Measurements from ENCODE around the gene RBM38.
A peak's percentile ranks its signal among the peaks of the same experiment; 100 is the strongest.

RBM38 gene

DNA sequence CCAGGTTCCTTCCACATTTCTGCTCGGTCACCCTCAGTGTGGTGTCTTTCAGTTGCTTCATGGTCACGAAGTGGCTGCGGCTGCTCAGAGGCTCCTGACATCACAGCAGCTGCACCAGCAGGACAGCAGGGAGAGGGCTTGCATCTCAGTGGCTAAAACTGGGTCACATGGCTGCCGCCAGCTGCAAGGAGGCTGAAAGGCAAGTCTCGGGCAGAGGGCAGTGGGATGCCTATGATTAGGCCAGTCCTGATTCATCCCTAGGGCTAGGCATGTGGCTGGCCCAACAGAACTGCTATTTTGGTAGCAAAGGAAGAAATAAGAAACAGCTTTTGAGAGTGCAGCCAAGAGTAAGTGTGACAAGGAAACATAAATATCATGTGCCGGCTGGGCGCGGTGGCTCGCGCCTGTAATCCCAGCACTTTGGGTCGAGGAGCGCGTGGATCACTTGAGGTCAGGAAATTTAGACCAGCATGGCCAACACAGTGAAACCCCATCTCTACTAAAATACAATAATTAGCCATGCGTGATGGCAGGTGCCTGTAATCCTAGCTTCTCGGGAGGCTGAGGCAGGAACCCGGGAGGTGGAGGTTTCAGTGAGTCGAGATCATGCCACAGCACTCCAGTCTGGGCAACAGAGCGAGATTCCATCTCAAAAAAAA lies 46.6 kb downstream of the RBM38 start:
- no peak for DNase-seq (ENCODE audit: low read depth)

DNA sequence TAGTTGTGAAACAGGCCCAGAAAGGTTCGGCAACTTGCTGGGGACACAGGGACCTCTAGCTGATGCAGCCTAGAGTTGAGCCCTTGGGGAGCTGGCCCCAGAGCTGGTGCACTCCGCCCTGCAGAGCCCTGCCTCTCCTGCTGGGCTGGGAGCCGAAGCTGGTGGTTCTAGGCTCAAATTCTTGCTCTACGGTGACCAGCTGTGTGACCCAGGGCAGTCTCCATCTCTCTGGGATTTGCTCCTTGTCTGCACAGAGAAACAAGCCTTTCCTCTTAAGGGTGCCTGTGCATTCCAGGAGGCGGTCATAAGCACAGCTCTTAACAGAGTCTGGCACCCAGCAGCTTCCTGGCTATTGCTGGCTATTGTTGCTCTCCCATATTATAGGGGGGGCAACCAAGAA lies 47.4 kb downstream of the RBM38 start:
- DNase-seq (ENCODE audit: low read depth), result no peak

DNA sequence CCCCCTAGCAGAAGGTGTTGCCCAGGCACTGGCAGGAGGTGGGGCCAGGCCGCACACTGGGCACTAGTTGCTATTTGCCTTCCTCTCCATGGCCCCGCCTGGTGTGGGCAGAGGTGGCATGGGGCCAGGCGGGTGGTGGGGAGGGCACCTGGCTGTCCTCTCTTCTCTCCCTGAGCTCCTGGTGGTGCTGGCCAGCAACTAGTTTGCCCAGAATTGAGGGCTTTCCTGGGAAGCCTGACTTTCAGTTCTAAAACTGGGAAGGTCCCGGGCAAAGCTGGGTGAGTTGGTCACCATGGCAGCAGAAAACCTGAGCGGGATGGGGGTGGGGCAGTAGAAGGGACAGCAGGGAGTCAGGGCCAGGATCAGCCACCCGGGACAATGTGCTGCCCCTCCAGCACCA lies 48.2 kb downstream of the RBM38 start:
- no peak for DNase-seq (ENCODE audit: low read depth)

GRCh38 chr20:57439993-57440392 lies 48.8 kb downstream of the RBM38 start:
- DNase-seq (ENCODE audit: low read depth), result no peak

DNA sequence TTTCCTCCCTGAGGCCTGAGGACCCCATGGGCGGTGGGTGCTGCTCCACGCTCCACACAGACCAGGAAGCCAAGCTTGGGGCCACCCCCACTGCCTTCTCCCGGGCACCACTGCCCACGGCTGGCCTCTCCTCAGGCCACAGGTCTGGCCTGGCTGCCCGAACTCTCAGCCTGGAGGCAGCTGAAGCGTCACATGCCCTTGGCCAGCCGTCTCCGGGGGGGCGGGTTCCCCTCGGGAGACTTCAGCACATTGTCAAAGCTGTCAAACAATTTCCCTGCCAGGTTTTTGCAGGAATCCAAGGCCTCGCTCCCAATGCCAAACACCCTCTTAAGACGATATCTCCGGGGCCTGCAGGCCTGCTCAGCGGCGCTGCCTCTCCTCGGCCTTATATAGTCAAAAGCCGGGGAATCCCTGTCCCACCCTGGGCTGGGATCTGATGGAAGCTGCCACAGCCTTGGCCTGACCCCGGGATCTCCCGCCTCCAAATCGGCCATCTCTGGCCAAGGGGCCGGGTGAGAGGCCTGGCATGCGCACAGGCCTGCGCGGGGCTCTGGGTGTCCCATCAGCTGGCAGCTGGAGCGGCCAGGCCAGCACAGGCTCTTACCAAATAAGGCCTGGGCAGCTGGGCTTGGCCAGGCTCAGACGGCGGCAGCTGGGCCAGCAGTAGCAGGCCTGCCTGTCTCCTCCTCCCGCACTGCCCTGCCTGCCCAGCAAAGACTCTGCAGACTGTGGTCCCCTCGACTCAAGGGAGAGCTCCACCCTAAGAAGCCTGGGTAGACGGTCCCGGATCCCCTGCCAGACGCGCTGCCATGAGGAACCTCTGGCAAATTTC lies 49.7 kb downstream of the RBM38 start:
- peak; percentile 10 for DNase-seq (ENCODE audit: low read depth)

DNA sequence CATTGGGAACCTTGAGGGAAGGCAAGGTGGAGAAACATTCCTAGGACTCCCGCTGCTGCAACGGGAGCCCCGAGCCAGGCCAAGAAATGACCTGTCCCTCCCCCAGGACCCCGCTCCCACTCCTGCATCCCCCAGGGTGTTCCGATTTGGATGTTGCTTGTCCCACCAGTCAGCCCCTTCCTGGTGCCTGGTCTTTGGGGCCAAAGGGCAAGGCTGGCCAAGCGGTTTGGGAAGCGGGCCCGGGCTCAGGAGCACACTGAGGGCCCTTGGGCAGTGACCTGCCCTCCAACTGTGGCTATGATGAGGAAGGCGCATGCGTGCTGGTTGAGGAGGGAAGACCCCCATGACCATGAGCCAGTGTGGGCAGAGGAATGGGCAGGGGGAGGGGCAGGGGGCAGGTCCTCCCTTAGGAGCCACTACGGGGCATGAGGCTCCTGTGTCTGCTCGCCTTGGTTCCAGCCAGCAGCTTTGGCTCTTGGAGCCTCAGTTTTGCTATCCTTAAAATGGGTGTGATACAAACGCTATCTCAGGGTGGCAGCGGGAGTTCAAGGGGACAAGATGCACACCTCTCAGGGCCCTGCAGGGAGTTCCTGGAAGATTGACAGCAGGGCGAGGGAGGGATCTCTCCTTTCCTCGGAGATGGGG lies 50.4 kb downstream of the RBM38 start:
- no peak for DNase-seq (ENCODE audit: low read depth)

GRCh38 chr20:57442158-57442887 lies 51.1 kb downstream of the RBM38 start:
- no peak for DNase-seq (ENCODE audit: low read depth)

DNA sequence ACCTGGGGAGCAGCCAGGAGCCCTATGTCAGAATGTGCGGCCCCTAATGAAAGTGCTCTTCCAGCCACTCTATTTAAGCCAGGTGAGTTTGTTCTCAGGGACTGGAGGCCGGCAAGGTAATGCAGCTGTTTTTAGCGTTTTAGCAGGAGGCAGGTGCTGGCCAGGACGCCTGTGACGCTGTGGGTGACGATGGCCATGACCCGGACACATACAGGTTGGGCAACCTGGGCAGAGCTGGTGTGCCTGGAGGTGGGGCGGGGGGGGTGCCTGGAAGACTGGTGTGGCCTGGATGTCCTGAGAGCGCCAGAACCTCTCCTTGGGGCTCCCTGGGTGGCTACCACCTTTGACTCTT lies 51.7 kb downstream of the RBM38 start:
- no peak for DNase-seq (ENCODE audit: low read depth)

- DNase-seq (ENCODE audit: low read depth), result no peak
These were observed 52.4 kb downstream of the RBM38 start for GRCh38 chr20:57443349-57444265.

- DNase-seq (ENCODE audit: low read depth), result no peak
These were observed 53.3 kb downstream of the RBM38 start for GRCh38 chr20:57444394-57445048.

- DNase-seq (ENCODE audit: low read depth), result no peak
These were observed 54.1 kb downstream of the RBM38 start for GRCh38 chr20:57445298-57445697.

- no peak for DNase-seq (ENCODE audit: low read depth)
These were observed 54.6 kb downstream of the RBM38 start for GRCh38 chr20:57445774-57446173.

DNA sequence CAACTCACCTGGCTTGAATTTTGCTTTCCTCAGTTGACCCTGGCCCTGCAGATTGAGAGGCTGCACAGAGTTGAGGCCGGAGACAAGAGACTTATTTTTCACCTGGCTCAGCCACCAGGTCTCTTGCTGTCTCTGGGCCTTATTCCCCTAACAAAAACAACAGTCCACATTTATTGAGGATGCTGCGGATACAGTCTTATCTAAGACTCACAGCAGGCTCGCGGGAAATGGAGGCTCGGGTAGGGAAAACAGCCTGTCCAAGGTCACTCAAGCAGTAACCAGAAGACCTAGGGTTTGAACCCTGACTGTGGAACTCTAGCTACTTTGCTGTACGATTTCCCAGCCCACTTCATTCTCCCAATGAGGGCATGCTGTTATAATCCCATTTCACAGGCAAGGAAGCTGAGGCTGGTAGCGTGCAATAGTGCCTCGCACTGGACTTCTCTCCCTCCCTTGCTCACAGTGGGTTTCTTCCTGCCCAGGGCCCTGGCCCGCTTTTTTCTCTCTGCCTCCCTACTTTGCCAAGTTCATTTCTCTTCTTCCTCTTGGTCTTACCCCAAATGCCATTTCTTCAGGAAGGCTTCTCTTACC lies 57.7 kb downstream of the RBM38 start:
- no peak for DNase-seq (ENCODE audit: low read depth)

GRCh38 chr20:57449398-57450354 lies 58.5 kb downstream of the RBM38 start:
- DNase-seq (ENCODE audit: low read depth), result no peak

DNA sequence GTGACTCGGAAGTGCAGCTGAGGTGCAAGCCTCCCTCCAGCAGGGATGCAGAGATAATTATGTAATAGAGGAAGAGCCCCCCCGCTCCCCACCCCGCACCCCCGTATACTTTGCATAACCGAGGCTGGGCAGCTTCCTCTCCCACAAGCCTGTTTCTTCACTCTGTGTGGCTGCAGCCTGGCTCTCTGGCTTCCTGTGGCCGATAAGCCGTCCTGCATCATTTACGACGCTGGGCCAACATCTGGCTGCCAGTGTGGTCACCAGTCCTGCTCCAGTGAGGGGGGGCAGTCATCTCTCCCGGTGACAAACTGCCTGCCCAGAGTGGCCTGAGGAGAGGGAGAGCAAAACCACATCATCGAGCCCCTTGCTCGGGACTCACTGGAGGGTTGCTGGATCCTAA lies 59.2 kb downstream of the RBM38 start:
- peak; percentile 16 for DNase-seq (ENCODE audit: low read depth)

- no peak for DNase-seq (ENCODE audit: low read depth)
These were observed 59.7 kb downstream of the RBM38 start for GRCh38 chr20:57450931-57451330.

DNA sequence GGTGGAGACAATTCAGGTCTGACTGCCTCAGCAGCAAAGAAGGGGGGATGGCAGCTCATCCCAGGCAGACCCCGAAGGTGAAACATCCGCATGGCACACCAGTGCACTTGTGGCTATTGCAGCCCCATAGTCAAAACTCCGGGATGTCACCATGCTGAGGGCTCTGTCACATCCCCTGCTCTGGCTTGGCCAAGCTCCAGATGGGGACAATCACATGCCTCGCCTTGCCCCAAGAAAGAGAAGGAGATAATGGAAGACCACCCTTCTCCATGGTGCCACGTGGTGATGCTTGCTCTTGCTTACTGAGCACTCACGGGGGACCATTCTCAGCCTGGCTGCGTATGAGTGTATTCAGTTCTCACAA lies 60.2 kb downstream of the RBM38 start:
- DNase-seq (ENCODE audit: low read depth), result no peak

GRCh38 chr20:57451795-57452661 lies 60.8 kb downstream of the RBM38 start:
- DNase-seq (ENCODE audit: low read depth), result no peak
